ENCODE measurements around the gene AJM1. TPM values are rescaled to one million over a fixed set of nuclear protein-coding genes. Genes with fewer than 3 reads are reported as not detected.

AJM1 gene
- total RNA-seq, 1 experiment from 2014 or later: 7.2 TPM

DNA sequence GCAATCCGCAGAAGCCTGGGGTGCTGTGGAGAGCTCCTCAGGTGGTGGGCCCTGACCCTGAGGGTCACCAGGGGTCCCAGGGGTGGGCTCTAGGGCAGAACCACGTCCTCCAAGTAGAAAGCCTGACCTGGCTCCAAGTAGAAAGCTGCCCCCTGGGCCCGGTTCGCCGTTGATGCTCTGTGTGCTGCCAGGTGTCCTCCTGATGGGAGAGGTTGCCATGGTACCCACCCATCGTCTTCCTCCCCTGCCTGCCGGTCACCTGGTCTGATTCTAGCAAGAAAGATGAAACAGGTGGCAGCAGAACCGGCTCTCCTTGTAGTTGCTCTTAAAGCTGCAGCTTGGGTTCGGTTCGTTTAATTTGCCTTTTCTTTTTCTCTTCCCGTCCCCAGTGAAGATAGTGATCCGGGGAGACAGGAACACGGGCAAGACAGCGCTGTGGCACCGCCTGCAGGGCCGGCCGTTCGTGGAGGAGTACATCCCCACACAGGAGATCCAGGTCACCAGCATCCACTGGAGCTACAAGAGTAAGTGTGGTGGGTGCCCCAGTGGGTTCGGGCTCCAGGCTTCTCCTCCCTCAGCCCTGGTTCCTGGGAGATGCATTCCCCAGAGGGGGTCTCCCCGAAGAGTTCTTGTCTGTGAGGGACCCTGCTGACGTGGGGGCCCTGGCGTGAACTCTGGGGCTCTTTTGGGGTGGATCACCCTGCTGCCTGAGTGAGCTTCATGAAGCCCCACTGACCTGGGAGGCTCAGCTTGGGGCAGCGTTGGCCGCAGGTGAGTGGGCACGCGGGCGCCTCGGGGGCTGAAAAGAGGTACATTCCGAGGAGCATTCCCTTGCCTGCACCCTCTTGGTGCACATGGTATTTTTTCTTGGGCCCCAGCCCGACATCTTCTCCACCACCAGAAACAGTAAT lies 18.9 kb upstream of the AJM1 start:
- in situ Hi-C loops (cut with HindIII; ENCODE audit: low pct_unique_long_range_greater_than_20kb, low sequenced_read_pairs) (no loop called here), intact Hi-C loops (cut with micrococcal nuclease; ENCODE audit: unreplicated experiment) (no loop called here)
- Histone ChIP-seq H3K4me1 (ENCODE audit: control insufficient read depth, insufficient read depth, low read length) (no peaks in the 10 kb centered on the region), H3K9me3 (ENCODE audit: control insufficient read depth, insufficient read depth, low read depth, low read length) (no peaks in the 10 kb centered on the region), H3K36me3 (ENCODE audit: control insufficient read depth, insufficient read depth, low read length) (no peaks in the 10 kb centered on the region), H3K4me3 (ENCODE audit: low read depth in 2 of 2, low read length in 2 of 2) (no peak overlapping the region), H3K27ac (ENCODE audit: low read length) (no peak overlapping the region), H3K27me3 (ENCODE audit: control insufficient read depth, insufficient read depth, low read length) (no peaks in the 10 kb centered on the region)
- TF ChIP-seq SIN3A (IDR thresholded peaks at IDR 0.05; ENCODE audit: borderline replicate concordance, insufficient read depth, low read depth, low read length) (no peak), TCF7L2 (IDR thresholded peaks at IDR 0.05; ENCODE audit: low read depth, low read length) (no peak), POLR2AphosphoS5 (IDR thresholded peaks at IDR 0.05; ENCODE audit: low read depth, low read length) (no peak)
- TF ChIP-seq, protein P1, sequence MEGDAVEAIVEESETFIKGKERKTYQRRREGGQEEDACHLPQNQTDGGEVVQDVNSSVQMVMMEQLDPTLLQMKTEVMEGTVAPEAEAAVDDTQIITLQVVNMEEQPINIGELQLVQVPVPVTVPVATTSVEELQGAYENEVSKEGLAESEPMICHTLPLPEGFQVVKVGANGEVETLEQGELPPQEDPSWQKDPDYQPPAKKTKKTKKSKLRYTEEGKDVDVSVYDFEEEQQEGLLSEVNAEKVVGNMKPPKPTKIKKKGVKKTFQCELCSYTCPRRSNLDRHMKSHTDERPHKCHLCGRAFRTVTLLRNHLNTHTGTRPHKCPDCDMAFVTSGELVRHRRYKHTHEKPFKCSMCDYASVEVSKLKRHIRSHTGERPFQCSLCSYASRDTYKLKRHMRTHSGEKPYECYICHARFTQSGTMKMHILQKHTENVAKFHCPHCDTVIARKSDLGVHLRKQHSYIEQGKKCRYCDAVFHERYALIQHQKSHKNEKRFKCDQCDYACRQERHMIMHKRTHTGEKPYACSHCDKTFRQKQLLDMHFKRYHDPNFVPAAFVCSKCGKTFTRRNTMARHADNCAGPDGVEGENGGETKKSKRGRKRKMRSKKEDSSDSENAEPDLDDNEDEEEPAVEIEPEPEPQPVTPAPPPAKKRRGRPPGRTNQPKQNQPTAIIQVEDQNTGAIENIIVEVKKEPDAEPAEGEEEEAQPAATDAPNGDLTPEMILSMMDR (IDR thresholded peaks at IDR 0.05): no peak
- TF ChIP-seq, protein P2, sequence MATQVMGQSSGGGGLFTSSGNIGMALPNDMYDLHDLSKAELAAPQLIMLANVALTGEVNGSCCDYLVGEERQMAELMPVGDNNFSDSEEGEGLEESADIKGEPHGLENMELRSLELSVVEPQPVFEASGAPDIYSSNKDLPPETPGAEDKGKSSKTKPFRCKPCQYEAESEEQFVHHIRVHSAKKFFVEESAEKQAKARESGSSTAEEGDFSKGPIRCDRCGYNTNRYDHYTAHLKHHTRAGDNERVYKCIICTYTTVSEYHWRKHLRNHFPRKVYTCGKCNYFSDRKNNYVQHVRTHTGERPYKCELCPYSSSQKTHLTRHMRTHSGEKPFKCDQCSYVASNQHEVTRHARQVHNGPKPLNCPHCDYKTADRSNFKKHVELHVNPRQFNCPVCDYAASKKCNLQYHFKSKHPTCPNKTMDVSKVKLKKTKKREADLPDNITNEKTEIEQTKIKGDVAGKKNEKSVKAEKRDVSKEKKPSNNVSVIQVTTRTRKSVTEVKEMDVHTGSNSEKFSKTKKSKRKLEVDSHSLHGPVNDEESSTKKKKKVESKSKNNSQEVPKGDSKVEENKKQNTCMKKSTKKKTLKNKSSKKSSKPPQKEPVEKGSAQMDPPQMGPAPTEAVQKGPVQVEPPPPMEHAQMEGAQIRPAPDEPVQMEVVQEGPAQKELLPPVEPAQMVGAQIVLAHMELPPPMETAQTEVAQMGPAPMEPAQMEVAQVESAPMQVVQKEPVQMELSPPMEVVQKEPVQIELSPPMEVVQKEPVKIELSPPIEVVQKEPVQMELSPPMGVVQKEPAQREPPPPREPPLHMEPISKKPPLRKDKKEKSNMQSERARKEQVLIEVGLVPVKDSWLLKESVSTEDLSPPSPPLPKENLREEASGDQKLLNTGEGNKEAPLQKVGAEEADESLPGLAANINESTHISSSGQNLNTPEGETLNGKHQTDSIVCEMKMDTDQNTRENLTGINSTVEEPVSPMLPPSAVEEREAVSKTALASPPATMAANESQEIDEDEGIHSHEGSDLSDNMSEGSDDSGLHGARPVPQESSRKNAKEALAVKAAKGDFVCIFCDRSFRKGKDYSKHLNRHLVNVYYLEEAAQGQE (IDR thresholded peaks at IDR 0.05; ENCODE audit: insufficient read depth in 1 of 2, low read depth in 2 of 2, low read length in 1 of 2): no peak
- ChIA-PET CTCF (no interaction called here), POLR2A (no interaction called here)
- no TSS peak for BruUV-seq (replicated peaks)
- no peak for ATAC-seq
- no peak for DNase-seq (ENCODE audit: low read depth, low spot score)

DNA sequence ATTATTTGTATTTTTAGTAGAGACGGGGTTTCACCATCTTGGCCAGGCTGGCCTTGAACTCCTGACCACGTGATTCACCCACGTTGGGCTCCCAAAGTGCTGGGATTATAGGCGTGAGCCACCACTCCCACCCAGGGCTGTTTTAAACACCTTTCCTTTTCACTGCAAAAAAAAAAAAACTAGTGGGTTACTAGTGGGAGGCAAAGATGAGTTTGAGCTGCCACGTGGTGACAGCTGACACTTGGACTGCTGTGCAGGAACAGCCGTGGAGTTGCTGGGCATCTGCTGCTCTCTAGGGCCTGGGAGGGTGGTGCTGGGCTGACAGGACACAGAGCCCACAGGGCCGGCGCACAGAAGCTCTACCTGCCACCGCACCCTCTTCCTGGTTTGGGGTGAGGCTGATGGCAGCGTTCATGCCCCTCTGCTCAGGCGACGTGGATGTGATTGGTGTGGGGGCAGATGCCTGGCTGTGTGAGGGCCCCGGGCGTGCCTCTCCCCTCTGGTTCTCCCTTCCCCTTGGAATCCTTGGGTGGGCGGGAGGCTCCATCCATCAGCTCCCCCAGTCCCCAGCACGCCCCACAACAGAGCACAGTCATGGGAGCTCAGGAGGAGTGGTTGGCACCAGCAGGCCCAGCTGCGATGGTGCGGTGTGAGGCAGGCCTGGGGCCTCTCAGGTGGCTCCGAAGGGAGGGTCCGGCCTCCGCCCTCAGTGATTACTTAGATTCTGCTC lies 17.6 kb upstream of the AJM1 start:
- intact Hi-C loops (cut with micrococcal nuclease; ENCODE audit: unreplicated experiment): no loop called here
- Histone ChIP-seq H3K36me3 (ENCODE audit: control insufficient read depth, insufficient read depth, low read length) (no peaks in the 10 kb centered on the region; the same call in 1 of the 2 replicates), H3K4me1 (ENCODE audit: control insufficient read depth, insufficient read depth, low read length) (no peaks in the 10 kb centered on the region), H3K27me3 (ENCODE audit: control insufficient read depth, insufficient read depth, low read length) (no peaks in the 10 kb centered on the region), H3K27ac (ENCODE audit: low read length) (no peak overlapping the region), H3K9me3 (ENCODE audit: control insufficient read depth, insufficient read depth, low read depth, low read length) (no peaks in the 10 kb centered on the region), H3K4me3 (ENCODE audit: low read depth in 2 of 2, low read length in 2 of 2) (no peak overlapping the region)
- no peak for ATAC-seq
- TF ChIP-seq TCF7L2 (IDR thresholded peaks at IDR 0.05; ENCODE audit: low read depth, low read length) (no peak), SIN3A (IDR thresholded peaks at IDR 0.05; ENCODE audit: borderline replicate concordance, insufficient read depth, low read depth, low read length) (no peak), POLR2AphosphoS5 (IDR thresholded peaks at IDR 0.05; ENCODE audit: low read depth, low read length) (no peak)
- TF ChIP-seq, protein P1 (IDR thresholded peaks at IDR 0.05): no peak
- TF ChIP-seq, protein P2 (IDR thresholded peaks at IDR 0.05; ENCODE audit: insufficient read depth in 1 of 2, low read depth in 2 of 2, low read length in 1 of 2): no peak
- no TSS peak for BruUV-seq (replicated peaks)
- ChIA-PET CTCF (interaction anchor here (0.7 kb wide), 1 partner anchor 15 kb away, joined by 5 read pairs; no protein-coding TSS in a partner anchor), POLR2A (no interaction called here)
- in situ Hi-C loops (cut with HindIII; ENCODE audit: low pct_unique_long_range_greater_than_20kb, low sequenced_read_pairs): no loop called here
- no peak for DNase-seq (ENCODE audit: low read depth, low spot score)

Measured in Panc1 (cell line).